ENCODE data around the gene MRPL53. TPM values are rescaled to one million over a fixed set of nuclear protein-coding genes. Genes with fewer than 3 reads are reported as not detected.

Gene MRPL53
- total RNA-seq, 2 experiments from 2014 or later = 105 to 111 TPM

Other genes starting within 250 kb of the MRPL53 start
- gene SLC4A5, start 129.3 kb downstream of the MRPL53 start, total RNA-seq = 1 to 10 TPM in 1 of 2 experiments, under 1 TPM in 1; 0.74 to 1.5 TPM
- gene DCTN1, start 92.4 kb downstream of the MRPL53 start, total RNA-seq = 10 to 100 TPM; 93.6 to 94.1 TPM
- gene C2orf81, start 51.1 kb downstream of the MRPL53 start, total RNA-seq = 1 to 10 TPM; 5.1 to 6.2 TPM
- 10 to 100 TPM; 88.6 to 90.2 TPM for gene WDR54, start 51.0 kb downstream of the MRPL53 start, total RNA-seq
- 1 to 10 TPM; 1.6 to 1.8 TPM for gene RTKN, start 30.7 kb downstream of the MRPL53 start, total RNA-seq
- gene INO80B, start 17.6 kb downstream of the MRPL53 start, total RNA-seq = 10 to 100 TPM; 29.0 to 30.9 TPM
- 10 to 100 TPM; 19.1 to 20.1 TPM for gene WBP1, start 14.2 kb downstream of the MRPL53 start, total RNA-seq
- 10 to 100 TPM; 54.7 to 59.5 TPM for gene MOGS, start 7.3 kb downstream of the MRPL53 start, total RNA-seq
- 10 to 100 TPM in 1 of 2 experiments, 1 to 10 TPM in 1; 8.0 to 11.8 TPM for gene CCDC142, start 10.3 kb upstream of the MRPL53 start, total RNA-seq
- gene TTC31, start 10.4 kb upstream of the MRPL53 start, total RNA-seq = 10 to 100 TPM; 22.7 to 23.2 TPM
- gene LBX2, start 26.9 kb upstream of the MRPL53 start, total RNA-seq = under 1 TPM in 1 of 2 experiments, not detected in 1; 0.18 TPM
- 10 to 100 TPM; 17.7 to 18.9 TPM for gene PCGF1, start 35.0 kb upstream of the MRPL53 start, total RNA-seq
- under 1 TPM in 1 of 2 experiments, not detected in 1; 0.12 TPM for gene TLX2, start 41.8 kb upstream of the MRPL53 start, total RNA-seq
- under 1 TPM; 0.16 to 0.27 TPM for gene DQX1, start 53.6 kb upstream of the MRPL53 start, total RNA-seq
- gene AUP1, start 57.0 kb upstream of the MRPL53 start, total RNA-seq = 100 to 1,000 TPM; 138 to 140 TPM
- gene HTRA2, start 57.3 kb upstream of the MRPL53 start, total RNA-seq = 10 to 100 TPM; 56.8 to 59.3 TPM
- 1 to 10 TPM; 1.9 to 2.7 TPM for gene LOXL3, start 81.3 kb upstream of the MRPL53 start, total RNA-seq
- 10 to 100 TPM; 19.6 to 23.5 TPM for gene DOK1, start 82.0 kb upstream of the MRPL53 start, total RNA-seq
- gene M1AP, start 175.7 kb upstream of the MRPL53 start, total RNA-seq = under 1 TPM in 1 of 2 experiments, not detected in 1; 0.23 TPM
- gene SEMA4F, start 181.6 kb upstream of the MRPL53 start, total RNA-seq = 1 to 10 TPM; 3.9 to 4.2 TPM

Data from activated naive CD8-positive, alpha-beta T cell treated with anti-CD3 and anti-CD28 coated beads for 36 hours (primary cell).